Astrocyte of the hippocampus (primary cell): ENCODE results near the gene FAM8A1.
"Not testable (repeated sequence)": the region's sequence is repeated elsewhere in the genome, so short reads cannot be mapped to it uniquely, and the experiment has no call there.

ENCODE experiments used
- DNase-seq: peaks from one replicate; pipeline ENCODE4 v3.0.0; 2011; ENCODE audit warnings: low read depth, low spot score

The FAM8A1 gene, protein sequence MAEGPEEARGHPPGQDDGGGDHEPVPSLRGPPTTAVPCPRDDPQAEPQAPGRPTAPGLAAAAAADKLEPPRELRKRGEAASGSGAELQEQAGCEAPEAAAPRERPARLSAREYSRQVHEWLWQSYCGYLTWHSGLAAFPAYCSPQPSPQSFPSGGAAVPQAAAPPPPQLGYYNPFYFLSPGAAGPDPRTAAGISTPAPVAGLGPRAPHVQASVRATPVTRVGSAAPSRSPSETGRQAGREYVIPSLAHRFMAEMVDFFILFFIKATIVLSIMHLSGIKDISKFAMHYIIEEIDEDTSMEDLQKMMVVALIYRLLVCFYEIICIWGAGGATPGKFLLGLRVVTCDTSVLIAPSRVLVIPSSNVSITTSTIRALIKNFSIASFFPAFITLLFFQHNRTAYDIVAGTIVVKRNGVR

DNA sequence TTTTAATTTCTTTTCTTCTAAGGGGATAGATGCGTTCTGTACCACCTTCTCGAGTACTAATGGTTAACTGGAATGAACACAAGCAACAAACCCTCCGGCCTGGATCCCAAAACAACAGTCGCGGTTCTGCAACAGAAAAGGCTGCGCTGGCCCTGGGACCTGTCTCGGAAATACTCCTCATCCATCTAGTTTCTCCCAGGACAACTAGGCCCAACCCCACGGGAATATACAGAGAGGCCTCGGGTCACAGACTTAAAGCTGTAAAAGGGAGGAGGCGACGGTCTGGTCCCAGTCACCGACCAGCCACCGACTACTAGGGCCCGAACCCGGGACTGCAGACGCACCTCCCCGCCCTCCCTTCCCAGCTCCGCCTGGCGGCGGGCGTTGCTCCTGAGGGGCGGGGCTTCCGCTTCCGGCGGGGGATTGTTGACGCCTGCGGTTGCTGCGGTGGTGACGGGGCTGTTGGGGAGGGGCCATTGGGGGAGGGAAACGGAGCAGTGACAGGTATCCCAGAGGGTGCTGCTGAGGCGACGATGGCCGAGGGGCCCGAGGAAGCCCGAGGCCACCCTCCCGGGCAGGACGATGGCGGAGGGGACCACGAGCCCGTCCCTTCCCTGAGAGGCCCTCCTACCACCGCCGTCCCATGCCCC lies at the start of gene FAM8A1:
Gene FAM8A1 (plus strand): TSS at position 426 of the 650 bp plus-strand sequence. CDS start 108 bp downstream, at position 534.
- DNase-seq = peak; percentile 98

DNA sequence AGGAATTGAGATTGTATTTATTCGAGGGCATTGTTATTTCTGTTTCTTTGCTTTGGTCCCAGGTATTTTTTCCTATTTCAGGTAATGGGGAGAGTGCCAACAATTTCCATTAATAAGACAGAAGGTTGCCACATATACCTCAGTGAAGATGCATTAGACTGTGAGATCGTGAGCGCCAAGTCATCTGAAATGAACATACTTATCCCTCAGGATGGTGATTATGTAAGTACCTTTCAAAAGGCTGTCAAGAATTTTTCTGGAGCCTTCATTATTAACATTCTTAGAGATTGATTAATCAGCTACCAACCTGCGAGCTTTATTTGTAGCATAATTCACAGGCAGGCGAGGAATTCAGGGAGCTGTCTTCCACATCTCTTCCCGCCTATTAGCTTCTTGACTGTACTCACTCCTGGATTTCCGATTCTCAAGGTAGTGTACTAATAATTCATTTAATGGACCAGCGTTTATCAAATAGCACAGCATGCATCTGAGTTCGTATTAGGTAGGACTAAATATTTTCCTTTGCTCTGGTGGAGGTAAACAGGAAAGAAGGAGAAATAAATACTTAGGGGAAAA lies 48.6 kb upstream of the FAM8A1 start:
- no peak for DNase-seq

DNA sequence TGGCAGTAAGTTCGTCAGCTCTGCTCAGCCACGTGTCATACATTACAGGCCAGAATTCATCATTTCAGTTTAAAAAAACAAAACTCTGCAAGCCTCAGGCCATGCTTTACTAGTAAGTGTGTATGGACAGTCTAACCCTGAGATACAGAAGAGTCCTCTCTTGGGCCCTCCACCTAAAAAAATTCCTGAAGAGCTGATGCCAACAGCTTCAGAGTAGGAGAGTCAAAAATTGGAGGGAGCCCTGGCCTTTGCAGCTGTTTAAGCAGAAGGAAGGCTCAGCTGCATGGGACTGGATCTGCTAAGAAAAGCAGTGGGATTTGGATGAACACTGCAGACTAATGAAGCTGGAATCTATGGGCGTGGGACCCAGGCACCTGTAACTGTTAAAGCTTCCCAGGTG lies 47.2 kb upstream of the FAM8A1 start:
- no peak for DNase-seq

DNA sequence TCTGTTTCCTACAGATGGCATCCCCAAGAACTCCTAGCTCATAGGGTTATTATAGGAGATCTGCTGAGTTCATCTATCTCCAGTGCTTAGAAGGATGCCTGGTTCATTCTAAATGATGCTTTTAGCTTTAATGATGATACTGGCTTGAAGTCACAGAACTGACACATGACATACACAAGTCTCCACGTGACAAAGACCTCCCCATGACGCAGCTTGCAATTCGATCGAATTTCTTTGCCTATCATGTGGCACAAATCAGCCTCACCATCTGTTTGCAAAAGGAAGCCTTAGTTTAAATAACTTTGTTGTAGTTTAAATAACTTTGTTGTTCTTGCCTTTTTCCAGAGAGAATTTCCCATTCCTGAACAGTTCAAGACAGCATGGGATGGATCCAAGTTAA lies 44.1 kb upstream of the FAM8A1 start:
- DNase-seq = no peak

DNA sequence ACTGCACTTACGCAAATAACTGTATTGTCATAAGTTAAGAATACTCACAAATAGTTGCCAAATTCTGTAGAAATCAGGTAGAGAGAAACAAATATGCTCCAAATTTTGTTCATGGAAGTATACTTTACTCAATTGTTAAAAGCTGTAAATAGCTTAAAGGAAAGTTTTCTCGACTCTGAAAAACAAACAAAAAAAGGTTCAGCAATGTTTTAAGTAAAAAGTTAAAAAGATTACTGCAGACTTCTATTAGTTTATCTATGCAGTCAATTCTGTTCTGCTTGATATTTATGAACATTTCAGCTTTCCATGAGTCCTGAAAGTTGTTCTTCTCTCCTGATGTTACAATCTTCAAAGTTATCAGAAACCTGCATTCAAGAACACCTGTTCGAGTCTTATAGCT lies 37.5 kb upstream of the FAM8A1 start:
- no peak for DNase-seq

DNA sequence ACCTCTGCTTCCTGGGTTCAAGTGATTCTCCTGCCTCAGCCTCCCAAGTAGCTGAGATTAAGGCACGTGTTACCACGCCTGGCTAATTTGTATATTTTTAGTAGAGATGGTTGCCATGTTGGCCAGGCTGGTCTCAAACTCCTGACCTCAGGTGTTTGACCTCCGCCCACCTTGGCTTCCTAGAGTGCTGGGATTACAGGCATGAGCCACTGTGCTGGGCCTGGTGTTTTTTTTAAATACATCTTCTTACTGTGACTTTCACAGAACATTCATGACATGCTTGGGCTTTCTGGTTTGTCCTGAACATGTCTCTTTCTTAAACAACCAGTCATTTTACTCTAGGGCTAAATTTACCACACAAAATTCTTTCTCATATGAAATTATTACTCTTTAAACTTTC lies 34.7 kb upstream of the FAM8A1 start:
- no peak for DNase-seq

DNA sequence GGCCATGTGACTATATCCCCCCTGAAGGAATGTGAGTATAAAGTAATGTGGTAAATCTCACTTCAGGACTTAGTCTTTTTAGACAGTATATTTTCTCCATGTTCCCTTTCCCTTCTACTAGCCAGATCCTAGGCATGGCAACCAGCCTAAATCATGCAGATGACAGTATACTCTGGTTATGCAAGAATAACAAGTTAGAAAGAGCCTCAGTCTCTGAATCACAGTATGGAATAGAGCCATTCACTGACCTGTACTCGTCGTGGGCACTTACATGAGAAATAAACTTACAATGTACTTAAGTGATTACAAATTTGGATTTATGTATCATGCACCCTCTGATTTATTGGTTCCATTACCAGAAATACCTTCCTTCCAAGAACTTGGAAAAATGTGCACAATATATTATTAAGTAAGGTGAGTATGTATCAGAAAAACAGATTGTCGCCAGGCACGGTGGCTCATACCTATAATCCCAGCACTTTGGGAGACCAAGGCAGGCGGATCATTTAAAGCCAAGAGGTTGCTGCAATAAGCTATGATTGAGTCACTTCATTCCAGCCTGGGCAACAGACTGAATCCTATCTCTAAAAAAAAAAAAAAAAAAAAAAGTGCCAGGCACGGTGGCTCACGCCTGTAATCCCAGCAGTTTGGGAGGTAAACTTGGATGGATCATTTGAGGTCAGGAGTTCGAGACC lies 25.1 kb upstream of the FAM8A1 start:
- DNase-seq = peak; percentile 83

DNA sequence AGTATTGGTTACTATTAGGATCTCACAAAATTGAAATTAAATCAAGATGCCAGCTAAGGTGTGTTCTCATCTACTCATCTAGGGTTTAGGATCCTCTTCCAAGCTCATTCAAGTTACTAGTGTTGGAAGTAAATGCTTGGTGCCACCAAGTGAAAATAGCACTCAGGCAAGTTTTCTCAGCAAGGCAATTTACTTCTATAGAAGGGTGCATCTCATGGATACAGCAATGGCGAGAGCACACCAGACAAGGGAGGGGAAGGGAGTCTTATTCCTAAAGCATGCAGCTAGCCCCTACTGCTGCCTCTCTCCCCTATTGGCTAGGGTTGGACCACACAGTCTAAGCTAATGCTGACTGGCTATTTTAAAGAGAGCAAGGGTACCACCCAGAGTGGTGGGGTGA lies 23.0 kb upstream of the FAM8A1 start:
- DNase-seq = no peak

DNA sequence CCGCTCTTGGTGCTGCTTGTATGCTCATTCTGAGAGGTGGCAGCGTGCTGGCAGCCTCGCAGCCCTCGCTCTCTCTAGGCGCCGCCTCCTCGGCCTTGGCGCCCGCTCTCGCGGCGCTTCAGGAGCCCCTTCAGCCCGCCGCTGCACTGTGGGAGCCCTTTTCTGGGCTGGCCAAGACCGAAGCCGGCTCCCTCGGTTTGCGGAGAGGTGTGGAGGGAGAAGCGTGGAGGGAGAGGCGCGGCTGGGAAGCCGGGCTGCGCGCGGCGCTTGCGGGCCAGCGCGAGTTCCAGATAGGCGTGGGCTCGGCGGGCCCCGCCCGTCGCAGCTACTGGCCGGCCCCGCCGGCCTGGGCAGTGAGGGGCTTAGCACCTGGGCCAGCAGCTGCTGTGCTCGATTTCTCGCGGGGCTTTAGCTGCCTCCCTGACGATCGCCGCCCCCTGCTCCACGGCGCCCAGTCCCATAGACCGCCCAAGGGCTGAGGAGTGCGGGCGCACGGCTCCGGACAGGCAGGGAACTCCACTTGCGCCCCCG lies 19.5 kb upstream of the FAM8A1 start:
- peak; percentile 75 for DNase-seq

DNA sequence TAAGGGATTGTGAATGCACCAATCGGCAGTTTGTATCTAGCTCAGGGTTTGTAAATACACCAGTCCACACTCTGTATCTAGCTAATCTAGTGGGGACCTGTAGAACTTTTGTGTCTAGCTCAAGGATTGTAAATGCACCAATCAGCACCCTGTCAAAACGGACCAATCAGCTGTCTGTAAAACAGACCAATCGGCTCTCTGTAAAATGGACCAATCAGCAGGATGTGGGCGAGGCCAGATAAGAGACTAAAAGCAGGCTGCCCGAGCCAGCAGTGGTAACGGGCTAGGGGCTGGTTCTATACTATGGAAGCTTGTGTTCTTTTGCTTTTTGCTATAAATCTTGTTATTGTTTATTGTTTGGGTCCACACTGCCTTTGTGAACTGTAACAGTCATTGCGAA lies 18.8 kb upstream of the FAM8A1 start:
- DNase-seq = not testable (repeated sequence)

DNA sequence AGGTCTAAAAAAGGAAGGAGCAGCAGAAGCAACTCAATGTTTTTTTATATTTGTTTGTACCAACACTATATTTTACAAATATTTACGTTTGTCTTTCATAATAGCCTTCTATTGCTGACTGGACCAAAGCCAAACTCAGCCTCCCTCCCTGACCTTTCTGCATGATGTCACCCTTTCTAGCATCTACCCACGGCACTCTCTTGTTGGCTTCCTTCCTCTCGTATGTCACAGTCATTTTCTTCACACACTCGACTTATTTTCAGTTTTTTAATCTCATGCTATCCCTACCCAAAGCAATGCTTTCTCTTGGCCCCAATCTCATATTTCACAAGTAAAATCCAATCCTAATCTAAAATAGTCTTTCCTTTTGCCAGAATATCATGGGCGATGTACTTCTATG lies 16.3 kb upstream of the FAM8A1 start:
- no peak for DNase-seq

DNA sequence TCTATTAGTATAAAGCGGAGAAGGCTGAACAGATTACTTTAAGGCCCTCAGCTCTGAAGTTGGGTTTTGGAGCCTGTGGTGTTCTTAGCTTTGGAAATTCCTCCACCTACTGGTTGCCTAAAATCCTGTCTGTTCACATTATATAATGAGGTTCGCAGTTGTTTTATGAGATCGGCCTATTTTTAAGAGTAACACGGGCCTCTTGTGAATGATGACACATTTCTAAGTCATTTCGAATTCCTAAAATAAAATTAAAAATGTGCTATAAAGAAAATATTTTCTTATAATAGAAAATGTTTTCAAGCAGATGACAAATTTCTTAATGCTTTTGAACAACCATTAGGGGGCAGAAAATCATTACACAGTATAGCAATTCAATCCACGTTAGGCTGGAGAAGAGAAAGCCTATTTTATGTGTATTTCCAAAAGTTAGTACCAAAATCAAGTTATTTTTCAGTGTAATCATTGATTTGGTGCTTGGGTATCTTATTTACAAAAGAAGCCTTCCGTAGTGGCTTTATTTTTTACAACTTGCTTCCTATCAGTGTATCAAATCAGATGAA lies 15.8 kb upstream of the FAM8A1 start:
- peak; percentile 84 for DNase-seq

DNA sequence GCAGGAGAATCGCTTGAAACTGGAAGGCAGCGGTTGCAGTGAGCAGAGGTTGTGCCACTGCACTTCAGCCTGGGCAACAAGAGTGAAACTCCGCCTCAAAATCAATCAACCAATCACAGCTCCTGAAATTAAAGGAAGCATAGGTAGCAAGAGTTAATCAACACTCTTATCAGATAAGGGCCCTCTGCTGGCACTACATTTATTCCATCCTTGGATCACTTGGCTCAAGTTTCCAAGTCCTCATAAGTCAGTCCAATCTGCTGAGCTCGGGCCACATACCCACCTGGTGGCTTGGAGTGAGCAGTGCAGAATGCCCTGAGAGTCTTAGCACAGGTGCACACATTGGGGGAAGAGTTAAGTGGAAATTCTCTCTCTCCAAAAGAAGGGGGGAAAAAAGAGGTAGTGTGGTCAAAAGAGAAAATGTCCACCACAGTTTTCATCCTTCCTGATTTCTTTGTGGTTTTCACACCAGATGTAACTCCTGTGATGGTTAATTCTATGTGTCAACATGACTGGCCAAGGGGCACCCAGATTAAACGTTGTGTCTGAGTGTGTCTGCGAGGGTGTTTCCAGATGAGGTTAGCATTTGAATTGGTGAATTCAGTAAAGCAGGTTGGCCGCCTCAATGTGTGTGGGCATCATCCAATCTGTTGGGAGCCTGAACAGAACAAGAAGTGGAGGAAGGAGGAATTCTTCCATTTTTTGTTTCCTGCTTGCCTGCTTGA lies 14.2 kb upstream of the FAM8A1 start:
- DNase-seq = peak; percentile 11

DNA sequence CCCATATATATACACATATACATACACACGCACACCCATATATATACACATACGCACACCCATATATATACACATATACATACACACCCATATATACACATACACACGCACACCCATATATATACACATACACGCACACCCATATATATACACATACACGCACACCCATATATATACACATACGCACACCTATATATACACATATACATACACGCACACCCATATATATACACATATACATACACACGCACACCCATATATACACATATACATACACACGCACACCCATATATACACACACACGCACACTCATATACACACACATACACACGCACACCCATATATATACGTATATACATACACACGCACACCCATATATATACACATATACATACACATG lies 13.5 kb upstream of the FAM8A1 start:
- DNase-seq = not testable (repeated sequence)

DNA sequence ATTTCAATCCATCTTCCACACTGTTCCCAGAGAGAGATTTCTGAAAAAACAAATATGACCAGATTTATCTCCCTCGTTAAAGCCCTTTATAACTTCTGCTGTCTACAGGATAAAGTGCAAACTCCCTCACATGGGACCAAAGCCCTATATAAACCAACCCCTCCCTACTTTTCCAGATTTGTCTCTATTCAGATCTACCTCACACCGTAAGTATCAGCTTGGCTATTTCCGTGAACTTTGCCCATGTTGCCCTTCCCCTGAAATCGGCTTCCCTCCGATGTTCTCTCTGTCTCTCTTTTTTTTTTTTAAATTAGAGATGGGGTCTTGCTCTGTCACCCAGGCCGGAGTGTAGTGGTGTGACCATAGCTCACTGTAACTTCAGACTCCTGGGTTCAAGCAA lies 12.1 kb upstream of the FAM8A1 start:
- no peak for DNase-seq

DNA sequence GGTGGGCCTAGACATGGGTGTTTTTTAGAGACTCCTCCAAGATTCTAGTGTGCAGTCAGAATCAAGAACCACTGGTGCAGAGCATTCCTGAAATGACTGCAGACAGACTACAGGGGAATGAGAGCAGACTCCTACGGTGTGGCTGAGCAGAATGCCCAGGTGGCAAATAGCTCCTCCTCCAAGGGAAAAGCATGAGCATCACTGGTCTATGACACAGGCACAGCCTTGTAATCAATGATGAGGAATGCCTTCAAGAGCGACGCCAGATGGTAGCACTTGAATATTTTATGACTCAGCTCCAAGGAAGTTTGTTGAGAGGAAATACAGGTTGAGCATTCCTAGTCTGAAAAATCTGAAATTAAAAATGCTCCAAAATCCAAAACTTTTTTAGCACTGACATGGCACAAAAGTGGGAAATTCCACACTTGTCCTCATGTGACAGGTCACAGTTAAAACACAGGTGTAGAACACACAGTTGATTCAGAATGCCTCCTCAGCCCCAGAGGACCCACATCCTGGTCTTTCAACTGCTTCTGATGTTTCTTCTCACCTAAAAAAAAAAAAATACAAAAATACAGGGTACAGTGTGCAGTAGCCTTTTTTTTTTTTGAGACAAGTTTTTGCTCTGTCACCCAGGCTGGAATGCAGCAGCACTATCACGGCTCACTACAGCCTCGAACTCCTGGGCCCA lies 10.6 kb upstream of the FAM8A1 start:
- DNase-seq = peak; percentile 88

DNA sequence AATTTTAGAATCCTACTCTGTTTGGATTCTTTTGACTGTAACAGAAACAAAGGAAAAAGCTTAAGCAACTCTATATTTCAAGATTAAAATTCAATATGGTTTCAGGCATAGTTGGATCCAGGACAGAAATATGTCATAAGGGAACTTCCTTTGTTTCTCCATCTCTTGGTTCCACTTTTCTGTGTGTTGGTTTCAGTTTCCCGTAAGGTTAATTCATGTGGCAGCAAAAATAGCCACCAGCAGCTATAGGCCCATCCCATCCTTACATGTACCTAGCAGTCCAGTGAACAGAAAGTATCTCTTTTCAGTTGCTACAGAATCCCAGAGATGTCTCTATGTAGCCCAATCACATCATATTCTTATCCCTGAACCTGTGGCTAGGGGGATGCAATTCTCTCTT lies 8.8 kb upstream of the FAM8A1 start:
- DNase-seq = no peak

DNA sequence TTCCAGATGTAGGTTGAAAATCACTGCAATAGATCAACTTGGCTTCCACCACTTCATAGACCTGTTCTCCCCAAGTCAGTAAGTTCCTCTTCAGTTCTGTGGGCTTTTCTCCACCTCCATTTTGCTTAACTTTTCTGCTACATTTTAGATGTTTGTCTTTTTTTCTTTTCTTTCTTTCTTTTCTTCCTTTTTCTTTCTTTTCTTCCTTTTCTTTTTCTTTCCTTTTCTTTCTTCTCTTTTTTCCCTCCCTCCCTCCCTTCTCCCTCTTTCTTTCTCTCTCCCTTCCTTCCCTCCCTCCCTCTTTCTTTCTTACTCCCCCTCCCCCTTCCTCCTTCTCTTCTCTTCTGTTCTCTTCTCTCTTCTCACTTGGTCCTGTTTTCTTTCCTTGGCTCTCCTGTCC lies 6.9 kb upstream of the FAM8A1 start:
- no peak for DNase-seq

DNA sequence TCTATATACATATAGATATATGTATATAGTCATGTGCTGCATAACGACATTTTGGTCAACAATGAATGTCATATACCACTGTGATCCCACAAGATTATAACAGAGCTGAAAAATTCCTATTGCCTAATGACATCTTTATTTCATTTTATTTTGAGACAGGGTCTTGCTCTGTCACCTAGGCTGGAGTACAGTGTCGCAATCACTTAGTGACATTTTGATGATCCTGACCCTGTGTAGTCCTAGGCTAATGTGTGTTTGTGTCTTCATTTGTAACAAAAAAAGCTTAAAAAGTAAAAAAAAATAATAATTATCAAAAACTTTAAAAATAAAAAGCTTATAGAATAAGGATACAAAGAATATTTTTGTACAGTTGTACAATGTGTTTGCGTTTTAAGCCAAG lies 4.0 kb upstream of the FAM8A1 start:
- no peak for DNase-seq
